Duodenal mucosa (tissue), 2 donors: ENCODE data around the gene DLG5.

ENCODE experiments used
- H3K27ac ChIP-seq: one replicate; pipeline ENCODE4 v1.7.0; 2013; ENCODE audit warnings: low read depth, low read length
- H3K27me3 ChIP-seq, 2 donors: one replicate each; pipeline ENCODE4 v1.7.0; 2013; ENCODE audit warnings: low read length in 2 of 2, control low read depth in 1 of 2; ENCODE audit not compliant: insufficient read depth in 2 of 2, control insufficient read depth in 1 of 2
- H3K36me3 ChIP-seq, 2 donors: one replicate each; pipeline ENCODE4 v1.7.0; 2013; ENCODE audit warnings: low read length in 2 of 2, control low read depth in 1 of 2; ENCODE audit not compliant: insufficient read depth in 2 of 2, control insufficient read depth in 1 of 2
- H3K4me1 ChIP-seq, 2 donors: one replicate each; pipeline ENCODE4 v1.7.0; 2013; ENCODE audit warnings: low read length in 2 of 2, control low read depth in 1 of 2; ENCODE audit not compliant: insufficient read depth in 2 of 2, control insufficient read depth in 1 of 2
- H3K4me3 ChIP-seq, 2 donors: one replicate each; pipeline ENCODE4 v1.7.0; 2013; ENCODE audit warnings: low read length in 2 of 2, low read depth in 1 of 2
- H3K9ac ChIP-seq, 2 donors: one replicate each; pipeline ENCODE4 v1.7.0; 2013; ENCODE audit warnings: low read length in 2 of 2, low read depth in 1 of 2
- H3K9me3 ChIP-seq, 2 donors: one replicate each; pipeline ENCODE4 v1.7.0; 2013; ENCODE audit warnings: low read length in 2 of 2, control low read depth in 1 of 2; ENCODE audit not compliant: control insufficient read depth in 1 of 2

The DLG5 gene

DNA sequence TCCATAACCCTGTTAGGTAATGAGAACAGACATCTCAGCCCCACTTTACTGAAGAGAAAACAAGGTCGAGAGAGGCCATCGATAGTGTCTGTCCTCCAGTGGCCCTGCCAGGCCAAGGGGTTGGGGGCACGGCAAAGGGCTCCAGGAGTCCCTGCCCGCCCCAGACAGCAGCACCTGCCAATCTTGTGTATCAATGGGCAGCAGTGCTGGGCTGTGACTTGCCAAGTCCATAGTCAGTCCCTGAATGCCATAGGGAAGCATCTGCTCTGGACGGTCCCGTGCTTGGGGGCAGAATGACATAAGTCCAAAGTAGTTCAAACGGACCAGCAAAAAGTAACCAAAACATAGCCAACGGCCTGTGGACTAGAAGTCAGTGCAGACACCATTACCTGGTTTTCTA lies 33.2 kb downstream of the DLG5 start:
- no peak overlapping the region for H3K27ac ChIP-seq
- H3K27me3 ChIP-seq = no peaks in the 10 kb centered on the region
- no peak overlapping the region for H3K9ac ChIP-seq
- H3K4me1 ChIP-seq = peaks cover 21 to 27% of the 10 kb centered on the region in 2 donors
- no peak overlapping the region for H3K4me3 ChIP-seq
- no peaks in the 10 kb centered on the region for H3K9me3 ChIP-seq
- H3K36me3 ChIP-seq = no peaks in the 10 kb centered on the region

DNA sequence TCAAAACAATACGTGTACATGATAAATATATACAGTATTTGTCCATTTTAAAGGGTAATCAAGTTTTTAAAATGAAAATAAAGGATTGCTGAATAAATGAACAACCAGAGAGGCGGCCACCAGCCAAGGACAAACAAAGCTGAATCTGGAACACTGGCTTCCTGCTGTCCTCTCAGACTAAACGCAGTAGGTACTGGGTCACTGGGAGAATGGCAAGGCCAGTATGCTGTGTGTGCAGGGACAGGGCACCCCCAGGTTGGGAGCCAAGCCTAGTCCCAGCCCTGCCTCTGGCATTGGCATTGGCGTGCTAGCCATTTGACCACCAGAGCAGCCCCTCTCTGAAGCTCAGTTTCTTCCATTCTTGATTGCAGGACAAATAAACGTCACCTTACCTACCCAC lies 33.8 kb downstream of the DLG5 start:
- peaks cover 21 to 27% of the 10 kb centered on the region in 2 donors for H3K4me1 ChIP-seq

DNA sequence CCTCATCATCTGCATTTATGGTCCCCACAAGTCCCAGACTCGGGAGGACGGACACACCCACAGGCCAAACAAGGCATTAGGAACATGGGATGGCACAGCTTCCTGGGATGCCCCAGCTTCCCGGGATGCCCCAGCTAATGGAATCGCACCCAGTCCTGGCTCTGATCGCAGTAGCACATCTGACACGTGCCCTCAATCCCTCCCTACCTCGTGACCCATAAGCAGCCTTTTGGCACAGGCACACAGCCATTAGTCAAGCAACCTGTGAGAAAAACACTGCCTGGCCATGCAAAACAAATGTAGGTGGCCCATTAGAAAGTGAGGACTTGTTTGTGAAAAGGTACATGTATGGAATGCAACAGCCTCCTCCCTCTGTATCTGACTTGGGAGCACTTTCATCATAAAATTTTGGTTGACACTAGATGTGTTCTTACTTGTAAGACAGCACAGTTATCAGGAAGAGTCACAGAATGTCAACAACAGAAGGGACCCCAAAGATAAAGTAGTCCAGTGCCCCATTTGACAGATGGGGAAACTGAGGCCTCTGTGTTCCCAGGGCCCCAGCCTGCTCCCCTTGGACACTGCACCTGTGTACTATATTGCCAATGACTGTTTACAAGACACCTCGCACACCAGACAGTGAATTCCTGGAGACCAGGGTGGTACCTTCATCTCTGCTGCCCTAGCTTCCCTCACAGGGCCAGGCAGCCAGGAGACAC lies 34.4 kb downstream of the DLG5 start:
- H3K9ac ChIP-seq = no peak overlapping the region

More for the DNA sequence above, 33.8 kb downstream of the DLG5 start:
- Histone ChIP-seq H3K9me3 (no peaks in the 10 kb centered on the region), H3K36me3 (no peaks in the 10 kb centered on the region), H3K27me3 (no peaks in the 10 kb centered on the region), H3K4me3 (no peak overlapping the region), H3K9ac (no peak overlapping the region), H3K27ac (no peak overlapping the region)

DNA sequence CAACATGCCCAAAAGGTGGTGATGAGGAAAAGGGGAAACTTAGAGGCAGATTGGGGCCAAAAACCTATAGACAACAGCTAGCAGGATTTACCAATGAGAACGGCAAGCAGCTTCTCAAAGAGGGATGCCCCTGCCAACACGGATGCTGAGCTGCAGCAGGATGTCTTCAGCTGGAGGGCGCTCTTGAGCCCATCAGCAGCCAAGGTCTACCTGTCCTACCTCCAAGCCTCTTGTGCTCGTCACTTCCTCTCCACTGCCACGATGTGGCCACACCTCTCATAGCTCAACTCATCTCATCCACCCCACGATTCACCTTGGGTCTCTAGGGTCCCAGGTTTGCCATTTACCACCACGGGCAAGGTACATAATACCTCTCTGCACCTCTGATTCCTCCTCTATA lies 36.5 kb downstream of the DLG5 start:
- no peak overlapping the region for H3K27ac ChIP-seq
- no peak overlapping the region for H3K9ac ChIP-seq
- H3K9me3 ChIP-seq = no peaks in the 10 kb centered on the region
- no peaks in the 10 kb centered on the region for H3K27me3 ChIP-seq
- no peak overlapping the region for H3K4me3 ChIP-seq
- H3K36me3 ChIP-seq = no peaks in the 10 kb centered on the region
- peaks cover 28 to 34% of the 10 kb centered on the region in 2 donors for H3K4me1 ChIP-seq

More for the DNA sequence above, 34.4 kb downstream of the DLG5 start:
- H3K4me3 ChIP-seq = no peak overlapping the region
- no peaks in the 10 kb centered on the region for H3K27me3 ChIP-seq
- H3K27ac ChIP-seq = no peak overlapping the region
- no peaks in the 10 kb centered on the region for H3K36me3 ChIP-seq
- H3K9me3 ChIP-seq = no peaks in the 10 kb centered on the region
- peaks cover 21 to 30% of the 10 kb centered on the region in 2 donors for H3K4me1 ChIP-seq

DNA sequence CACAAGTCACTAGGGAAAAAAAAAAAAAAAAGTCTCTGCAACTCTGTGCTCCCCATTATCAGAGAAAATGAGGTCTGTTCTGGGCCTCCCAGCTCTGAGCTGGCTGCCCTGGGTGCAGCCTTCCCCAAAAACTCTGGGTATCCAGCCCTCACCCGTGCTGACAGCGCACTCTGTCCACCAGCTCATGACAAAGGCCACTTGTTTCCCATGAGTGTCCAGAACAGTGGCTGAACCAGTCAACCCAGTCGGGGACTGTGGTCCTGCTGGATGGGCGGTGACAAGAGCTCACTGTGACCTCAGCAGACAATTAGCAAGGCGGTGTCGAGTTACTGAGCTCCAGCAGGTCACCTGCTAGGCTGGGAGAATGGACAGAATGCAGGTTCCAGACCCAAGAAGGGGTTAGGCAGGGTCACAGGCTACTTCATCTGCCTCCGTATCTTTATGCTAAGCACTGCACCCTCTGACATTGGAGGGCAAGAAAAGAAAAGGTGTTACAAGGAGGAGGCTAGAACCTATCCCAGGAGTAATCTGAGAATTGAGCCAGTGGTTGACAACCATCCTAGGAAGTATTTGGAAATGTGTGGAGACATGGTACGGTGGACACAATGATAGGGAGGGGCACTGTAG lies 37.2 kb downstream of the DLG5 start:
- no peak overlapping the region for H3K9ac ChIP-seq
- H3K4me3 ChIP-seq = no peak overlapping the region
- no peaks in the 10 kb centered on the region for H3K9me3 ChIP-seq
- H3K4me1 ChIP-seq = peaks cover 28 to 34% of the 10 kb centered on the region in 2 donors
- no peaks in the 10 kb centered on the region for H3K36me3 ChIP-seq
- no peak overlapping the region for H3K27ac ChIP-seq
- no peaks in the 10 kb centered on the region for H3K27me3 ChIP-seq

DNA sequence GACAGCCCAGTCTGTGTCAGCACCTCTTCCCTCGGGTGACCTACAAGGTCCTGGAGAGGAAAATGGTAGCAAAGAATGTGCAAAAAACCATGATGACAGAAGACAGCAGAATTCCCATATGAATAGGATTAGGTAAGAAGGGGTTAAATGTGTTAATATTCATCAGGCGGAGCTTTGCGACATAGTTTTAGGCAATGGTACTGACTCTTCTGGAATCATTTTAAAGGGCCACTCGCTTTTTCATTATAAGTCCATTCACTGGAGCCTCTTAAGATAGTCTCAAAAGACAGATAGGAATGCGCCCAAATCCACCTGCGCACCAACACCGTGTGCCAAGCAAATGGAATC lies 38.2 kb downstream of the DLG5 start:
- Histone ChIP-seq H3K4me3 (no peak overlapping the region), H3K27me3 (no peaks in the 10 kb centered on the region), H3K27ac (no peak overlapping the region), H3K9me3 (no peaks in the 10 kb centered on the region), H3K36me3 (no peaks in the 10 kb centered on the region), H3K4me1 (peaks cover 28 to 34% of the 10 kb centered on the region in 2 donors), H3K9ac (no peak overlapping the region)

DNA sequence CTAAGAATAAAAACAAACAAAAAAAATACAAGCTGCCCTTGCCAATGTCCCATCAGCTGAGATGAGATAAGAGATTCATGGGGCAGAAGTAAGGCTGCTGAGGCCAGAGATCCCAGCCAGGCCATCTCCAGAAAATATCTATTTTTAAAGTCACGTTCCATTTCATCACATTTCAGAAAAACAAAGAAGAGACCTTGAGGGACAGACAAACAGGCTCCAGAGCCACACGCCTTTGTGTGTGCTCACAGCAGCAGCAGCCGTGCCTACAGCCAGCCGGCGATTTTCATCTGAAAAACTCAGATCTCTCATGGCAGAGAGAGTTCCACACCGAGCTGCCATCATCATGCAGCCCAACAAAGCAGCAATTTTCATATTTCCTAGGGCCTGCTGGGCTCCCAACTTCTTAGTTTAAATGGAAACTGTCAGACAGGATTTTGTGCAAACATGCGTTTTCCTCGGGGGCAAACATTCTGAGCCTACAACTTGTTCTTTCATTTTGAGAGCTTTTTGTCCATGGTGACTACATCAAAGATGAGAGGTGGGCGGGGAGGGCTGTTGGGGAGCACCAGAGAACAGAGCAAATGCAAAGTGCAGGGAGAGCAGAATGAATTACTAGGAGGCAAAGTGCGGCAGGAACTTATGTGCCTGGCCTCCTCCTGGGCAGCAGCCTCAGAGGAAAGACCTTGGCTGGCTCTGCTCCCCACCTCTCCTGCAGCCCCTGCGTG lies 38.8 kb downstream of the DLG5 start:
- H3K27ac ChIP-seq = no peak overlapping the region
- peaks cover 28 to 34% of the 10 kb centered on the region in 2 donors for H3K4me1 ChIP-seq
- H3K4me3 ChIP-seq = peak overlapping the region in 1 of 2 donors; percentile 18
- H3K27me3 ChIP-seq = no peaks in the 10 kb centered on the region
- H3K9ac ChIP-seq = no peak overlapping the region
- H3K36me3 ChIP-seq = no peaks in the 10 kb centered on the region
- no peaks in the 10 kb centered on the region for H3K9me3 ChIP-seq

DNA sequence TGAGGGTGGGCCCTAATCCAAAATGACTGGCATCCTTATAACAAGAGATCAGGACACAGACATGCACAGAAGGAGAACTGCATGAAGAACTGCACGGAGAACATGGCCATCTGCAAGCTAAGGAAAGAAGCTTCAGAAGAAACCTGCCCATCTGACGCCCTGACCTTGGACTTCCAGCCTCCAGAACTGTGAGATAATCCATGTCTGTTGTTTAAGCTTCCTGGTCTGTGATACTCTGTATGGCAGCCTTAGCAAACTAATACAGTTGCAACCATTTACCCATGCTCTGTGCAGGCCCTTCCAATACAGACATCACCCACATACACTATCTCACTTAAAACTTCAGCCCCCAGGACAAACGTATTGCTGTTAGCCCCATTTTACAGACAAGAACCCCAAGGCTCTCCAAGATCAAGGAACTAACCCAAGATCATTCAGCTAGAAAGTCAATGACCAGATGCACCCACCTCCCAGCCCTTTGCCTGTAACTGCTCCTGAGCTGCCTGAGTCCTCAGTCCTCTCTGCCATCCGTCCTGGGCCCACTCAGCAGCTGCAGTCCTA lies 39.7 kb downstream of the DLG5 start:
- Histone ChIP-seq H3K27ac (no peak overlapping the region), H3K4me3 (no peak overlapping the region), H3K9ac (no peak overlapping the region), H3K4me1 (peaks cover 28 to 34% of the 10 kb centered on the region in 2 donors), H3K9me3 (no peaks in the 10 kb centered on the region), H3K27me3 (no peaks in the 10 kb centered on the region), H3K36me3 (no peaks in the 10 kb centered on the region)

DNA sequence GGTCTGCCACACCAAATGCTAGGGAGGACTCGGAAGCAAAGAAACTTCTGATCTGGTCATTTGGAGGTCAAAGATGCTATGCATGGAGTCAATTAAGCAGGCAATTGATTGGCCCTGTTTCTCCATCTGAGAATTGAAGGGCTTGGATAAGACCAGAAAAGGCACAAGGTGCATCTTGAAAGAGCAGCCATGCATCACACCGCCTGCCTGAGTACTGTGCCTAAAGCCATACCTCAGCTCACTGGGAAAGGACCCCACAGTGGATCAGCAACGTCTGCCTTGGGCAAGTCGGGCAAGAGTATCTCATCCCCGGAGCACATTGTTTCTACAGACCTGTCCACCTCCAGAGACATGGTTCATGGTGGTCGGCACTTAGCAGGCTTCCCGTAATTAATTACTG lies 42.4 kb downstream of the DLG5 start:
- no peaks in the 10 kb centered on the region for H3K36me3 ChIP-seq
- no peak overlapping the region for H3K27ac ChIP-seq
- H3K9ac ChIP-seq = no peak overlapping the region
- H3K9me3 ChIP-seq = no peaks in the 10 kb centered on the region
- no peaks in the 10 kb centered on the region for H3K27me3 ChIP-seq
- H3K4me1 ChIP-seq = peaks cover 23% of the 10 kb centered on the region in 2 donors
- no peak overlapping the region for H3K4me3 ChIP-seq

DNA sequence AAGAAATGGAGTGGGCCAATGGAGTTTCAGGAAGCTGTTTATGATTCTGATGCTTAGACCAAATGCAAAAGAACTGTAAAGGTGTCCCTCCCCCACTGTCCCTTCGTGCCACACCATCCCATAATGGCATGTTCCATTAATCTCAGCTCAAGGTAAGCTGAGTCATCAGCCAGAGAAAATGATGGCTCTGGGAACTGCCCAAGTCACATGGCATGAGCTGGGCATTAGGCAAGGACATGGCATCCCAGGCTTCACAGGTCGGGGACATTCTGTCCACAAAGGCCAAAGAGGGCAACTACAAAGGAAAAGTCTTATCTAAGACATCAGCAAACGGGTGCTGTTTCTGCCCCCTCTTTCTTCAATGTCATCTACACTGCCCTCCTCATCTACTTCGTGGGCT lies 44.9 kb downstream of the DLG5 start:
- H3K9ac ChIP-seq = no peak overlapping the region
- H3K4me3 ChIP-seq = no peak overlapping the region
- no peaks in the 10 kb centered on the region for H3K27me3 ChIP-seq
- H3K36me3 ChIP-seq = no peaks in the 10 kb centered on the region
- H3K4me1 ChIP-seq = peaks cover 5 to 8% of the 10 kb centered on the region in 2 donors
- no peak overlapping the region for H3K27ac ChIP-seq
- H3K9me3 ChIP-seq = no peaks in the 10 kb centered on the region
